Stomach smooth muscle (tissue), 2 donors: Measurements from ENCODE around the gene KCTD15.

Experiments
- H3K27ac ChIP-seq: one replicate; pipeline ENCODE4 v1.7.0; 2013; ENCODE audit warnings: mild to moderate bottlenecking, low read length, inconsistent platforms
- H3K27me3 ChIP-seq, 2 donors: one replicate each; pipeline ENCODE4 v1.7.0; 2013; ENCODE audit warnings: low read length in 2 of 2; ENCODE audit not compliant: insufficient read depth in 2 of 2, control insufficient read depth in 1 of 2
- H3K36me3 ChIP-seq, 2 donors: one replicate each; pipeline ENCODE4 v1.7.0; 2013; ENCODE audit warnings: low read length in 2 of 2; ENCODE audit not compliant: control insufficient read depth in 2 of 2, insufficient read depth in 2 of 2
- H3K4me1 ChIP-seq: one replicate; pipeline ENCODE4 v1.7.0; 2013; ENCODE audit warnings: low read length; ENCODE audit not compliant: control insufficient read depth, insufficient read depth
- H3K4me3 ChIP-seq, 2 donors: one replicate each; pipeline ENCODE4 v1.7.0; 2013; ENCODE audit warnings: low read length in 2 of 2
- H3K9ac ChIP-seq, 2 donors: one replicate each; pipeline ENCODE4 v1.7.0; 2013; ENCODE audit warnings: low read length in 2 of 2, mild to moderate bottlenecking in 1 of 2
- H3K9me3 ChIP-seq, 2 donors: one replicate each; pipeline ENCODE4 v1.7.0; 2013; ENCODE audit warnings: low read length in 2 of 2; ENCODE audit not compliant: control insufficient read depth in 2 of 2
- donor health status: healthy.
- donor health status: Pancreatic carcinoma.

KCTD15 gene

DNA sequence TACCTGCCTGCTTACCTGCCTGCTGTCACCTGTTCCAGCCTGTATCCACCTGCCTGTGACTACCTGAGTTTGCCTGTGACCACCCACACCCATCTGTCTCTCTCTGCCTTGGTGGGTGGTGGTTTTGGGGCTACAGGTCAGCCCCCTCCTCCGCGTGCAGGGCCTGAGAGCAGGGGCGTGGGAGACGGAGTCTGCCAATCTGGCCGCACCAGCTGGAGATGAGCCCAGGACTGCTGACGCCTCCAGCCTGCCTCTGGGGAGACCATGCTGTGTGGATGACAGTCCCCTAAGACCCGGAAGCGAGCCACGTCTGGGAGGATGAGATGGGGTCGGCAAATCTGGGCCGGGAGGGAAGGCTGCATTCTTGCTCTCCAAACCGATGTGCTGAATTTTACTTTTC, 15.9 kb upstream of the KCTD15 start:
- Histone ChIP-seq H3K9me3 (no peaks in the 10 kb centered on the region), H3K9ac (no peak overlapping the region), H3K27me3 (peaks cover 25 to 33% of the 10 kb centered on the region in 2 donors), H3K4me3 (no peak overlapping the region), H3K4me1 (peaks cover 9% of the 10 kb centered on the region), H3K36me3 (no peaks in the 10 kb centered on the region), H3K27ac (no peak overlapping the region)

DNA sequence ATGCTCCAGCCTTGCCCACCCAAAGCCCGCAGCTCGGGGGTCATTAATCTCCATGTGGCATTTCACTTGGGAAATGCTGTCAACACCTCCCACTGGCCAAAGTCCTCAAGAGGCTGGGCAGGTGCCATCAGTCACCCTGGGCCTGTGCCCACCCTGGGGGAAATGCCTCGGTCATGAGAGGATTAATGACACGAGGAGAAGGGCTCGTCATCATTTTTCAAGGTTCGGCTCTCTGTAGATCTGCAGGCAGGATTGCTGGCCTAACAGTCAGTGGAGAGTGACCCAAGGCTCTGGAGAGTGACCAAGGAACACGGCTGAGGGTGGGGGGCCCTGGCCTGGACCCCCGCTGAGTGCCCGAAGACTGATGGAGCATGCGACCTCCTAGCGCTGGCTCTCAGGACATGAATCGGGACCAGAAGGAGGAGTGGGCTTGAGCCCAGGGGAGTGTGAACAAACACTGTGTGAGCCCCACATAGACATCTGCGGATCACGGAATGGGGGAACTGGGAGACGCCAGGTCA, 15.2 kb upstream of the KCTD15 start:
- Histone ChIP-seq H3K27me3 (peaks cover 25 to 31% of the 10 kb centered on the region in 2 donors), H3K36me3 (no peaks in the 10 kb centered on the region), H3K4me1 (peaks cover 9% of the 10 kb centered on the region), H3K9me3 (no peaks in the 10 kb centered on the region), H3K9ac (no peak overlapping the region), H3K27ac (no peak overlapping the region), H3K4me3 (no peak overlapping the region)

DNA sequence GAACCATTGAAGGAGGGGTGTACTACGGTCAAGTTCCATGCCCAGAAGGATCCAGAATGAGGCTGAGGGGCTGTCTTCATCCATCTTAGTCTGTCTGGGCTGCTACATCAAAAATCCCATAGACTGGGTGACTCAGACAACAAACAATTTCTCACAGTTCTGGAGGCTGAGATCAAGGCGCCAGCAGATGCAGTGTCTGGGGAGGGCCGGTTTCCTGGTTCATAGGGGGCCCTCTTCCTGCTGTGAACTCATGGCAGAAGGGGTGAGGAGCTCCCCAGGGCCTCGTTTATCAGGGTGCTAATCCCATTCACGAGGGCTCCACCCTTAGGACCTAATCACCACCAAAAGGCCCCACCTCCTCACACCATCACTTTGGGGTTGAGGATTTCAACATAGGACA, 14.7 kb upstream of the KCTD15 start:
- Histone ChIP-seq H3K9me3 (no peaks in the 10 kb centered on the region), H3K27me3 (peaks cover 26 to 29% of the 10 kb centered on the region in 2 donors), H3K27ac (no peak overlapping the region), H3K4me1 (peaks cover 9% of the 10 kb centered on the region), H3K4me3 (no peak overlapping the region), H3K9ac (no peak overlapping the region), H3K36me3 (no peaks in the 10 kb centered on the region)

DNA sequence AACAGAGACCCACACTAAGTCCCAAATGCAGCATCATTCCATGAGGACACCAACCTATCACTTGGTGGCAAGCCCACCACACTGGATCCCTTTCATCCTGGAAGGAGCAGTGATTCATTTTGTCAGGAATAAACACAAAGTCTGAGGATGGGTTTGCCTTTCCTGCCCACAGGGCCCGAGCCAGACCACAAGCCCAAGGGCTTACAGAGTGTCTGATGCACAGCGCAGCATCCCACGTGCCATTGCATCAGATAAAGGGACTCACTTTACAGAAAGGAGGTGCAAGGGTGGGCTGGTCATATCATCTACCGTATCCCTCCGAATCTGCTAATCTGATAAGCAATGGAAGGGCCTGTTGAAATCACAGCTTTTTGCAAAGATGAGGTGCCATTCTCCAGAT, 12.2 kb upstream of the KCTD15 start:
- Histone ChIP-seq H3K27ac (no peak overlapping the region), H3K9ac (no peak overlapping the region), H3K9me3 (no peaks in the 10 kb centered on the region), H3K4me1 (no peaks in the 10 kb centered on the region), H3K4me3 (no peak overlapping the region), H3K27me3 (peaks cover 16 to 21% of the 10 kb centered on the region in 2 donors), H3K36me3 (no peaks in the 10 kb centered on the region)

DNA sequence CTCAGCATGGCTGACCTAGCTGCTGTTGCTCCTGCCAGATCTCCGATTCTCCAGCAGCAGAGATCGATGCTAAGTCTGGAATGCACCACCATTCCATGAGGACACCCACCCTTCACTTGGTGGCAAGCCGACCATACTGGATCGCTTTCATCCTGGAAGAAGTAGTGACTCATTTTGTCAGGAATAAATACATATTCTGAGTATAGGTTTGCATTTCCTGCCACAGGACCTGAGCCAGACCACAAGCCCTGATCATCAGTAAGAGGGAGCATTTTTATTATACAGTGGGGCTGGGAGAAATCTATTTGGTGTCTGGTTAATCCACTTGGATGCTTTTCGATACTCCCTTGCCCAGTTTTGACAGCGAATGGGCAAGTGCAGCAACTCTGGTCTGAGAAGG, 10.9 kb upstream of the KCTD15 start:
- H3K27me3 ChIP-seq = peaks cover 5 to 13% of the 10 kb centered on the region in 2 donors
- no peaks in the 10 kb centered on the region for H3K4me1 ChIP-seq
- no peak overlapping the region for H3K27ac ChIP-seq
- no peaks in the 10 kb centered on the region for H3K9me3 ChIP-seq
- H3K4me3 ChIP-seq = no peak overlapping the region
- no peaks in the 10 kb centered on the region for H3K36me3 ChIP-seq
- H3K9ac ChIP-seq = no peak overlapping the region

DNA sequence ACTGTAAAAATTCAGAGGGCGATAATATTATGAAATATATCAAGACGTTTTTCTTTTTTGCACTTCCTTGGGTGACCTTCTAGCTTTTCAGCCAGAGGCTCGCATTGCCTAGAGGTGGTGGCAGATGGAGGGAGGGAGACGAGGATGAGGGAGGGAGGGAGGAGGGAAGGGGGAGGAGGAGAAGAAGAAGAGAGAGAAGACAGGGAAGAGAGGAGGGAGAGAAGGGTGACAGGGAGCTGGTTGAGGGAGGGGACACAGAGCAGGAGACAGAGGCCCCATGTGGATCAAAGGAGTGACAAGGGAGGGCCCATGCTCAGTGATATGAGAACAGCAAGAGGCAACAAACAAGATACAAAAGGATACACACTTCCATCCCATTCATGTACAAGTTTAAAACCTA, 8.0 kb upstream of the KCTD15 start:
- Histone ChIP-seq H3K27me3 (peaks cover 4% of the 10 kb centered on the region in 2 donors), H3K27ac (no peak overlapping the region)

DNA sequence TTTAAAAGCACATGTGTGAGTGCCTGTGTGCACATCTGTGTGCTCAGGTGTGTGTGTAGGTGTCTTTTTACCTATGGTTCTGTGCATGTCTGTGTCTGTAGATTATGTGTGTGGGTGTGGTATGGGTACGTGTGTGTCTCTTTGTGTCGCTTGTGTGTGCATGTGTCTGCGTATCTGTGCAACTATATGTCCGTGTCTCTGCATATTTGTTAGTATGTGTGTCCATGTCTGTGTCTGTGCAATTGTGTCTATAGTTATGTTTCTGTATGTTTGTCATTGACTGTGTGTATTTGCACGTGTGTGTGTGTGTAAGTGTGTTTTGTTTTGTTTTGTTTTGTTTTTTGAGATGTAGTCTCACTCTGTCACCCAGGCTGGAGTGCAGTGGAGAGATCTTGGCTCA, 7.3 kb upstream of the KCTD15 start:
- Histone ChIP-seq H3K36me3 (no peaks in the 10 kb centered on the region), H3K4me1 (peaks cover 2% of the 10 kb centered on the region), H3K9me3 (no peaks in the 10 kb centered on the region), H3K4me3 (no peak overlapping the region), H3K27ac (no peak overlapping the region), H3K9ac (no peak overlapping the region), H3K27me3 (peaks cover 4% of the 10 kb centered on the region in 2 donors)

More for the DNA sequence above, 8.0 kb upstream of the KCTD15 start:
- H3K4me3 ChIP-seq = no peak overlapping the region
- H3K36me3 ChIP-seq = no peaks in the 10 kb centered on the region
- H3K4me1 ChIP-seq = no peaks in the 10 kb centered on the region
- H3K9ac ChIP-seq = no peak overlapping the region
- no peaks in the 10 kb centered on the region for H3K9me3 ChIP-seq

DNA sequence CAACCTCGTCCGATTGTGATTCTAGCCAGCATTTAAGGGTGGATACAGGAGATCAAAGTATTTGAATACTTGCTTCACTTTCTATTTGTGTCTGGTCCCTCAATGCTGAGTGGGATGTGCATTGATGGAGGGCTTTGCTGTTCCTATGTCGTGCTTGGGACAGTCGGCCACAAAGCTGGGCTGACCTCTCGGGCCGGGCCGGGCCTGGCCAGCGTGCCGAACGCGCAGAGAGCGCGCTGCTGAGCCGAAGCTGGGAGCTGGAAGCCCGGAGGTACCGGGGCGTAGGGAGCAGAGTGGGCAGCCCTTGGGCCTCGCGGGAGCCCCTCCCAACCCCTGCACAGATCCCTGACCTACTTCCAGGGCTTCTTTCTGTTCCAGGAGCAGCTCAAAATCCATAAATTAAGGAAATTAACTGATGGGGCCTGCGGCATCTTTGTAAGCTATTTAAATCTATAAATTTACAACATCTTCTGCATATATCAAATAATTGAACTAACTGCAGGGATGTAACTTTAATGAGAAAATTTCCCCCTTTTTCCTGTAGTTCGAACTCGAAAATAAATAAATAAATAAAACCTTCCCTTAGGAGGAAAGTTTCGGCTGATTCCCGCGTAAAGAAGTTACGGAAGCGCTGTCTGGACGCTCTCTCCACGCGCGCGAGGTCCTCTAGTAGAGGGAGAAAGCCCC, 1.8 kb upstream of the KCTD15 start:
- Histone ChIP-seq H3K9ac (peak overlapping the region; percentile 66 to 73), H3K27me3 (peaks cover 0 to 2% of the 10 kb centered on the region in 2 donors), H3K4me1 (peaks cover 21% of the 10 kb centered on the region), H3K36me3 (no peaks in the 10 kb centered on the region), H3K27ac (peak overlapping the region; percentile 88), H3K4me3 (peak overlapping the region; percentile 57 to 75), H3K9me3 (no peaks in the 10 kb centered on the region)

DNA sequence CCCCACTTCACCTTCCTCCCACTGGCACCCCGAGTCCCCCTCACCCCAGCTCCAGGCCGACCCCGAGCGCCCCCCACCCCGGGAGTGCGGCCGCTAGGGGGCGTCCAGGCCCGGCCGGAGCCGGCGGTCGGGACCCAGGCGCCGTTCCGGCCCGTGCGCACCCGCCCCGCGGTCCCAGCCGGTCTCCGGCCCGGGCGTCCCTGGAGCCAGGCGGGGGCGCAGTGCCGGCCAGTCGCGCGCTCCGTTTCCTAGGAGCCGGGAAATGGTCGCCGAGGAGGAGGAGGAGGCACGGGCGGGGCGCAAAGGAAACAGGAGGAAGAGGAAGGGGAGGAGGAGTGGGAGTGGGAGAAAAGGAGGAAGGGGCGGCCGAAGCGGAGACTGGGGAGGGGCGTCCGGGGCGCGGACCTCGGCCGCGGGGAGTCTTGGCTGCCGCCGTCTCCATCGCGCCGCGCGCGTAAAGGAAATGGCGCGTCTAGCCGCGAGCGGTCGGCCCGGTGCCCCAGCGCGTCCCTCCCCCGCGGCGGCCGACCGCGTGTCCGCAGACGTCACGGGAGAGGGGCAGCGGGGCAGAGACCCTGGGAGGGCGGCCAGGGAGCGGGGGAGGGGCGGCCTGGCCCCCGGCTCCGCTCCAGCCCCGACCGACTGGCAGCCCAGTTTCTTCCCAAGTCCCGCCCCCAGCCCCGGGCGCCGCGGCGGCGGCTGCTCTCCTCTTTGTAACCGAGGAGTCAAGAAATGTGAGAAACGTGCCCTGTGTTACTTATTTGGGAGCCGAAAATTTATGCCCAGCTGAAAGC, 1.1 kb upstream of the KCTD15 start:
- Histone ChIP-seq H3K27ac (peak overlapping the region; percentile 88), H3K9ac (peak overlapping the region; percentile 68 to 73), H3K27me3 (peaks cover 0 to 2% of the 10 kb centered on the region in 2 donors), H3K4me3 (peak overlapping the region; percentile 59 to 75), H3K9me3 (no peaks in the 10 kb centered on the region), H3K36me3 (peaks cover 2 to 7% of the 10 kb centered on the region in 2 donors), H3K4me1 (peaks cover 26% of the 10 kb centered on the region)

DNA sequence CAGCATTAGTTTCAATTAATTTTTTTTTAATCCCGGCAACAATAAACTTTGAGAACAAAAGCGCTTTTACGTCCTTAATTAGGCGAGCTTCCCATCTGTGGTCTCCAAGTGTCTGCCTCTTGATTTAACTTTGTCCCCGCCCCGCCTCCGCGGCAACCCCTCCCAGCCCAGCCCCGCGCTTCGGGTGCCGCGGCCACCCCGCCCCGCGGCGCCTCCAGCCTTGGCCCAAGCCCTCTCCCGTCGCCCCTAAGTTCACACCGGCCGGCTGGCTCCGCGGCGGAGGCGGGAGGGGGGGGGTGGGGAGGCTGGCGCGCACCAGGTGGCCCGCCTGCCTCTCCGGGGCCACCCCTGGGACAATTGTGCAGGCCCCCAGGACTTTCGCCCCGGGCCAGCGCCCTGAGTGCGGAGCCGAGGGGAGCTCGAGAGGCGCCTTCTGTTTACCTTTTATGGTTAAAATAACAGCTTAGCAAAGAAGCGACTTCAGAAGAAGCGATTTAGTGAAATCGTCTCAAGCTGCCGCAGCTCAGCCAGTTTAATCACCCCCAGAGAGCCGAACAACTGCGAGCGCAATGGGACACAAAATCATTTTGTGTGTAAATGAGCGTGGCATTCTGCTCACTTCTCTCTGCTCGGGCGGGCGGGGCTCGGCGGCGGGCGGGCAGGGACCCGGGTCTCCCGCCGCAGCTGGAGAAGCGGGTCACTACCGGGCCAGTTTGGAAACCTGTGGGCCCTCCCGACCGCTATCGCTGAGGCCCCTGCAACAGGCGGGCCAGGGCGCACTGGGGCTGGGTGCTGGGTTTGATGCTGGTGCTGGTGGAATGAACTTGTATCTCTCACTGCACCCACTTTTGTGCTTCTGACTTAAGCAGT, 1.4 kb downstream of the KCTD15 start:
- Histone ChIP-seq H3K36me3 (peaks cover 12 to 20% of the 10 kb centered on the region in 2 donors), H3K9ac (peak overlapping the region; percentile 62 to 74), H3K9me3 (no peaks in the 10 kb centered on the region), H3K4me1 (peaks cover 30% of the 10 kb centered on the region), H3K4me3 (peak overlapping the region; percentile 77 to 82), H3K27ac (peak overlapping the region; percentile 87), H3K27me3 (peaks cover 0 to 2% of the 10 kb centered on the region in 2 donors)
